GM19395 (cell line): Measurements from ENCODE around the gene KRT73.
"Not testable (repeated sequence)": the region's sequence is repeated elsewhere in the genome, so short reads cannot be mapped to it uniquely, and the experiment has no call there.

ENCODE experiments used
- ATAC-seq: cut with Tn5 transposase; IDR thresholded peaks from one replicate; pipeline ENCODE4 v1.9.1; 2021; ENCODE audit warnings: mild to moderate bottlenecking, moderate library complexity; ENCODE audit not compliant: unreplicated experiment

KRT73 gene

GRCh38 chr12:52603314-52603713 lies 15.0 kb downstream of the KRT73 start:
- no peak for ATAC-seq

- ATAC-seq, result no peak
Measured at GRCh38 chr12:52602552-52602951, 15.8 kb downstream of the KRT73 start.

DNA sequence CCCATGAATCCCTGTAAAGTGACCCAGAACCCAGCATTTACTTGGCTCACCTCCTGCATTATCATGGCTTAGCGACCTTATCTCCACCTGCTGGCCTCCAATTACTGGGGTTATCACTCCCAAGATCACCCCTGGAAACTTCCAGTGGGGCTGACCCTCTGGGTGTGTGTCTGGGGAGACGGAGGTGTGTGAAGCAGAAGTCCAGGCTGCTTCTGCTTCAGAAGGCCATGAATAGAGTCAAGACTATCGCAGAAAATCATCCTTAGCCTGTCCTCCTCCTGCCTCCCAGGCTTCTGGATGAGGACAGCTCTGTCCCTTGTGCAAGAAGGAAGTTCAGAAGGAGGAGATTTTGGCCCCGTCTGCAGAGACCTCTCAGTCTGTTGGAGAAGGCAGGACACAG lies 16.7 kb downstream of the KRT73 start:
- ATAC-seq, result no peak

- no peak for ATAC-seq
Measured at GRCh38 chr12:52600941-52601481, 17.3 kb downstream of the KRT73 start, which contains the start of gene KRT72. TSS of gene KRT72 (minus strand) at chr12:52601463. CDS start at chr12:52601452, 11 bp downstream.

- no peak for ATAC-seq
Measured at GRCh38 chr12:52600475-52600874, 17.9 kb downstream of the KRT73 start.

- no peak for ATAC-seq
Measured at GRCh38 chr12:52600071-52600470, 18.3 kb downstream of the KRT73 start.

- no peak for ATAC-seq
Measured at GRCh38 chr12:52598966-52599365, 19.4 kb downstream of the KRT73 start.

DNA sequence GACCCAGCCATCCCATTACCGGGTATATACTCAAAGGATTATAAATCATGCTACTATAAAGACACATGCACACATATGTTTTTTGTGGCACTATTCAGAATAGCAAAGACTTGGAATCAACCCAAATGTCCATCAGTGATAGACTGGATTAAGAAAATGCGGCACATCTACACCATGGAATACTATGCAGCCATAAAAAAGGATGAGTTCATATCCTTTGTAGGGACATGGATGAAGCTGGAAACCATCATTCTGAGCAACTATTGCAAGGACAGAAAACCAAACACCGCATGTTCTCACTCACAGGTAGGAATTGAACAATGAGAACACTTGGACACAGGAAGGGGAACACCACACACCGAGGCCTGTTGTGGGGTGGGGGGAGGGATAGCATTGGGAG lies 24.1 kb downstream of the KRT73 start:
- not testable (repeated sequence) for ATAC-seq

GRCh38 chr12:52591521-52591920 lies 26.8 kb downstream of the KRT73 start:
- no peak for ATAC-seq

DNA sequence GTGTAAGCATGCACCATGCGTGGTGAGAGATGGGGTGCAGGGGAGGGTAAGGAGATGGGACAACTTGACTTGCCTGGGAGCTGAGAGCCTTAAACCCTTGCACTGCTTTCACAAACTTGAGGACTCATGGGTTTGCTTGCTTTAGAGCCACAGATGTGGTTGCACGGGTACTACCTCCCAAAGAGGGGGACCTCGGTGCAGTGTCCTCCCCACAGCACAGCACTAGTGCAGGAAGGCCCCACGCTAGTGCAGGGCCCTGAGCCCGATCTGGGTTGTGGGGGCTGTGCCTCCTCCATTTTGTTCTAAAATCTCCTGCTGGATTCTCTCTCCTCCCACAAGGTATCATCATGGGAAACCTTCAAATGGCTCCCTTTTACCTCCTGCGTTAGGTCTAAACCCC lies 28.3 kb downstream of the KRT73 start:
- ATAC-seq, result no peak

DNA sequence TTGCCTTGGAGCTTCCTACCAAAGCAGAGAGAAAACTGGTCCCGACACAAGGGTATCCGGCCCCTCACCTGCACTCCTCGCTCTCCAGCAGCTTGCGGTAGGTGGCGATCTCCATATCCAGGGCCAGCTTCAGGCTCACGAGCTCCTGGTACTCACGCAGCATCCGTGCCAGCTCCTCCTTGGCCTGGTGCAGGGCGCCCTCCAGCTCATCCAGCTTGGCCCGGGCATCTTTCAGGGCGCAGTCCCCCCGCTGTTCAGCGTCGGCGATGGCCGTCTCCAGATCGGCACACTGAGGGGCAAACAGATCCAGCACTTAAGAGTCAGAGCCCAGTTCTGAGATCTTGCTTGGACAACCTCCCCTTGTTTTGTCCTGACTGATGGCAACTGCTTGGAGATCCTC lies 30.8 kb downstream of the KRT73 start:
- no peak for ATAC-seq

GRCh38 chr12:52585946-52586345 lies 32.4 kb downstream of the KRT73 start:
- ATAC-seq, result no peak

- ATAC-seq, result no peak
Measured at GRCh38 chr12:52585066-52585465, 33.3 kb downstream of the KRT73 start.

DNA sequence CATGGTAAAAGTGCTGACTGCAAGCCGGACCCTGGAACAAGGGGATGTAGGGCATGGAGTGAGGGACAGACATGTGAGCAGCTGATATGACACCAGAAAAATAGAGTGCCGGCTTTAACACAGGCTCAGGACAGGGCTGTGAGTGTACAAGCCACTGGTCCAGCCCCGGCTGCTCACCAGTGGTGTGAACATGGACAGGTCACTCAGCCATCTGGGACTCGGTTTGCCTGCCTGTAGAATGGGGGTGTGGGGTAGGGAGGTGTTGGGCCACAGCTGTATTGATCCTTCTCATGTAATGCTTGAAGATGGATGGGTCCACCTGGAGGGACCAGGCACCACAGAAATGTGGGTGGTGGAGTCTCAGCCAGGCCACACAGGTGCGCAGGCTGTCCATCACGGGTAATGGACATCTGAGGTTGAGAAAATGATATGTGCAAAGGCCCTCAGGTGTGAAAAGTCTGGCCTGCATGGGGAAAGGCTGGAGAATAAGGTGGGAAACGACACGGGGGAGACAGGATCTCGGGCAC lies 34.1 kb downstream of the KRT73 start:
- no peak for ATAC-seq

GRCh38 chr12:52582971-52583456 lies 35.3 kb downstream of the KRT73 start:
- no peak for ATAC-seq

DNA sequence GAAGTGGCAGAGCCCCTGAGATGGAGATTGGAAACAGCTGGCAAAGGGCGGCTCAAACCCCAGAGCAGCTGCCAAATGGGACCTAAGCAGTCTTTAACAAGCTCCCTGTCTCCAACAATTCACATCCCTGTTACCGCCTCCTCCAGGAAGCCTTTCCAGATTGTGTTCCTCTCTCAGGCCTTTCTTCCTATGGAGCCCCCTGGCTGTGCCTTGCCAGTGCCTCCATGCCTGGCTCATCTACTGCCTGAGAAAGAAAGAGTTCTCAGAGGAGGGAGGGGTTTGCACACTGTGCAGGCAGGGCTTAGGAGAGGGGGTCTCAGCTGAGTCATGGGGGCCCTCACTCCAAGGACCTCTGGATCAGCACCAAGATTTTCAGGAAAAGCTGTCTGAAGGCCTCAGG lies 35.9 kb downstream of the KRT73 start:
- ATAC-seq, result no peak

DNA sequence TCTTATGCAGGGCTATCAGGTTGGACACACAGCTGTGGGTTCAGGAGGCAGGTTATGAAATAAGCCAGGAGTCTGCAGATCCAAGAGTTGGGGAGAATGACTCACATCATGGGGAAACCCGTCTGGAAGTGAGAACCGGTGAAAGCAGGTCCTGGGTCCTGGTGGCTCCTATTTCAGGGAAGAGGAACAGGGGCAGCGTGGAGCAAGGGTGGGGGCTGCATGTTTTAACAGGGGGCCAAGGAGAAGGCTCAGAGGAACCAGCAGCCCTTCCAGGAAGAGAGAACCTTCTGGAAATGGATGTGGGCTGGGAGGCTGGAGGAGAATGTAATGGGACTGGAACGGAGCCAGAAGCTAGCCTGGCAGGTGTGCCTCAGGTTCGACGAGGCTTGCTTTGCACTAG lies 36.9 kb downstream of the KRT73 start:
- ATAC-seq, result no peak

- no peak for ATAC-seq
Measured at GRCh38 chr12:52581066-52581465, 37.3 kb downstream of the KRT73 start.

DNA sequence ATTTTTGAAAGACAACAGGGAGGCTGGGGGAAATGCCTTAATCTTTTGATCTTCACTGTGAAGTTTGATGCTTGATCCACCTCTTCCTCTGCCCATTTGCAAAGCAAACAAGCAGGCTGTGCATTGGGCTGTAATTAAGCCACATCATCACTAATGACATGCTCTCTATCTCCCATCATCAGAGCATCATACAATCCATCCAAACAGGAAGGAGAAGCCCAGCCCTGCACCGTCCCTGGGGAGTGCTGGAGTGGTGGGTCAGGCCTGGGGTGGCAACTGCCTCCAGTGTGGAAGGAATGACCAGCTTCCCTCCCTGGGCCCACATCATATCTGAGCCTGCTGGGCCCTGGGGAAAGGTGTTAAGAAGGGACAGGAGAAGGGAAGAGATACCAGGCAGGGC lies 37.9 kb downstream of the KRT73 start:
- no peak for ATAC-seq

DNA sequence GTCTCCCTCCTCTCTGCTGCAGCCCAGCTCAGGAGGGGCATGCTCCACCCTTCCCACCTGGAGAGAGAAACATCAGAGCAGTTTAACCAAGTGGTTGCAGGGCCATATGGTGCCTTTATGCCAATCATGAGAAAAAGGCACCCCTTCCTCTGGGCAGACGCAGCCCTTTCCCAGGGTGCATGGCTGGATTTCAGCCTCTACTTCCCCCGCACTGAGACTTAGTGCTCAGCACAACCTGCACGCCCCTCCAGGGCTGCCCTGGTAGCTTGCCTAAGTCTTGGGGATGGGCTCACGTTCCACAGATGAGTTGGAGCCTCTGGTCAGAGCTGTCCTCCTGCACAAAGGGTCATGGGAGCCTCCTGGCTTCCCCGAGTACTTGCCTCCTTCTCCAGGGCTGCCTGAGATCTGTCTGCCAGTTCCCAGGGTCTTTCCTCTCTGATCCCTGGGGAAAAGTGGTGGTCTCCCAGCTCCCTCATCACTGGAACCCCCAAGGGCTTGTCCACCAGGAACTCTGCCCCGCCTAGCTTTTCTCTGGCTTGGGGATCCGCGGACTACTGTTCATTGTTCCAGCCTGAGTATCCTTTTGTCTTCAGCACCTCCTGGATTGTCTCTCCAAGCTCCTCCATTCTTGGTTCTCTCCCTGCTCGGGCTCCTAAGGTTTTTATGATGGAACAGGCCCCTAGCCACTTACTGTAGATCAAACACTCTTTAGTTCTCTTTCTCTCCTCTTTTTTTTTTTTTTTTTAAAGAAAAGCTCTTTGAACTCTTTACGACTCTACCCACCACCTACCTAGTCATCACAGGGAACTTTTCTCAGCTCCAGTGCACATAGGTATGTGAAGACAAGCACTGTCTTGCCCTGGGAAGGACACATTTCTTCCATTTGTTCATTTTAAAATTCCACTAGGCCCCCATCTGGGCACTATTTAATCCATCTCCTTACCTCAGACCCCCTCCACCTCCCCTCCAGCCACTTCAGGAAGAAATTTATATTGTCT lies 38.6 kb downstream of the KRT73 start:
- no peak for ATAC-seq

DNA sequence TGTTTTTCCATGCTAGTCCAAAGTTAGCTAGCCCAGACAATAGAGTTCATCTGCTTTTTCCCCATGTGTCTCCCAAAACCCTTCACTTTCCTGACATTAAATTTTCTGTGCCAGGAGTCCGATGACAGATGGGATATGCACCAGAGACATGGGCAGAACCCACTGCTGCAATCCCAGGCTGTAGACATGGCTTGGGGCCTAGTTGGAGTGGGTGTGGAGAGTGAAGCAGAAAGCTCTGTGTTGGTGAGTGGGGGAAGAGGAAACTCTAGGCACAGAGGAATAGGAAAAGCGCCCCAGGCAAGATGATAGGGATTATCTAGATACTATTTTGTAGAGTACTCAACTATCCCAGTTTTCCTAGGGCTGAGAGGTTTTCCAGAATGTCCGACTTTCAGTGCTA lies 39.9 kb downstream of the KRT73 start:
- ATAC-seq, result no peak

DNA sequence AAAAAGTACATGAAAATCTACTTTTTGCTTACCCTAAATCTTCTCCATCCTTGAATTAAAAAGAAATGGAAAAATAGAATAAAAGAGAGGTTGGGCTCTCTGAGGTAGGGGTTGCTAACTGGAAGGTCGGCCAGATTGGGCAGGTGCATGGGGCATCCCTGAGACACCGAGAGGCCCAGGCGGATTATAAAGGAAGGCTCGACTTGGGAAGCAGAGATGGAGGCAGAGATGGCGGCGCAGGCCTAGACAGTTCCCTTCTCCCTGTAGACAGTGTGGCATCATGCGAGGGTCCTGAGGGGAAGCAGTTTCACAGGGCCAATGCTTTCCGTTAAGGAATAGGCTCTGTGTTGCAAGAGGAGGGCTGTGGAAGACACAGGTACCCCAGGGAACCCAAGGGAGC lies 41.0 kb downstream of the KRT73 start:
- ATAC-seq, result no peak
